GM19023 (cell line): ENCODE data around the gene RORC.
"Not testable (repeated sequence)": the region's sequence is repeated elsewhere in the genome, so short reads cannot be mapped to it uniquely, and the experiment has no call there.

ENCODE experiments used
- ATAC-seq: cut with Tn5 transposase; IDR thresholded peaks from one replicate; pipeline ENCODE4 v1.9.1; 2021; ENCODE audit warnings: mild to moderate bottlenecking, moderate library complexity; ENCODE audit not compliant: unreplicated experiment

The RORC gene

DNA sequence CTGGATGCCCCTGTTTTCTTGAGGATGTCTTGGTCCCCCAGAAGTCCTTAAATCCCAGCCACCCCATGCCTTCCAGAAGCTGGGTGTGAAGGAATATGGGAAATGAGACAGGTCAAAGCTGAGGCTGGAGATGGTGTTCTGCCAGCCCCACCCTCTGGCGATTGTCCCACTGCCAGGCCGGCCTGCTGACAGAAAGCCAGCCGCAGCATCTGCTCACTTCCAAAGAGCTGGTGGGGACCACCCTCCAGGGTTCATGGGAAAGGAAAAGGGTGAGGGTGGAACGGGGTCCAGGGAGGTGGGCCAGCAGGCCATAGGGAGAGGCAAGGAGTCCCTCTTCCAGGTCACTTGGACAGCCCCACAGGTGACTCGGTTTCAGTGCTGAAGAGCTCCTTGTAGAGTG, 24.5 kb downstream of the RORC start:
- no peak for ATAC-seq

DNA sequence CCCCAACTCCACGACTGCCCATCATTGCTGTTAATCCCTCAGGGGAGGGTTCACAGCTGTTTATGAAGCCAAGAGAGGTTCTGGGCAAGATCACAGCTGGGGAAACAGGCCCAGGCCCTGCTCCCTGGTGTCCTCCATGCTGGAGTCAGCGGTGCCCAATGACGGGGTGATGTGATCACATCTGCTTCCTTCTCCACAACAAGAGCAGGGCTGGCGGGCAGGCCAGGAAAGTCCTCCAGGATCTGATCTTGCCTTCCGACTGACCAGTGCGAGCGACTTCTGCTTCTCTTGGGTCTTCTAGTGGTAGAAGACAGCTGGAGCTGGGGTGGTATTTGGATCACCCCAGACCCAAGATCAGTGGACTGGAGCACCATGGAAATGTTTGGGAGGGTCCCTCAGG, 25.4 kb downstream of the RORC start:
- no peak for ATAC-seq

DNA sequence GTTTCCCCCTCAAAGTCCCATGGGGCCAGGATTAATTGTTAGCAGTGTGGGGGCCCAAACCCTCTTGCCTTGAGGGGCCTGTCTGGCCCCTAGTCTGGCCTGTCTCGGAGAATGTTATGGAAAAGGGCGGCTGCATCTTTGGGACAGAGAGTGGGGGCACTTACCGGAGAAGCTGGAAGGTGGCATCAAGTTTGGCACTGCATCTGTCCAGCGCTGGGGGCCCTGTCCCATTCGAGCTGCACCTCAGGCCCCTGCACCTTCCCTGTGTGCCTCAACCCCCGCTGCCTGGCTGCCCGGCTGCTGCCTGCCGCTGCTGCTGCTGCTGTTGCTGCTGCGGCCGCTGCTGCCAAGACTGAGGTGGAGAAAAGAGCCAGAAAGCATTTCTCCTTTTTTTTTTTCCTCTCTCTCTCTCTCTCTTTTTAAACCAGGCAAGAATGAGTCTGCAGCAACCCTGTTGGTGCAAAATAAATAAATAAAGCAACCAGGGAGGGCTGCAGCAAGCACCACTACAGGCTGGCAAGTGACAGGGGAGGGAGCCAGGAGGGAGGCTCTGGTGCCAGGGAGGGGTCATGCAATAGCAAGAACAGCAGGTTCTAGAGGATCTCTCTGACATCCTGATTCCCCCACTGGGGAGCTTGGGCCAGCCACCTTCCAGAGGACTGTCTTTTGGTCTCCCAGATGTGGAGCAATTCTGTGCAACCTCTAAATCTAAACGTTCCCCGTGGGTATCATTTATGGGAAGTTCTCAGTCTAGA, 26.4 kb downstream of the RORC start, which contains the start of gene LINGO4:
Gene LINGO4 (minus strand): TSS at position 354 of the 755 bp plus-strand sequence. CDS start 2,715 bp downstream, outside the sequence.
- no peak for ATAC-seq

DNA sequence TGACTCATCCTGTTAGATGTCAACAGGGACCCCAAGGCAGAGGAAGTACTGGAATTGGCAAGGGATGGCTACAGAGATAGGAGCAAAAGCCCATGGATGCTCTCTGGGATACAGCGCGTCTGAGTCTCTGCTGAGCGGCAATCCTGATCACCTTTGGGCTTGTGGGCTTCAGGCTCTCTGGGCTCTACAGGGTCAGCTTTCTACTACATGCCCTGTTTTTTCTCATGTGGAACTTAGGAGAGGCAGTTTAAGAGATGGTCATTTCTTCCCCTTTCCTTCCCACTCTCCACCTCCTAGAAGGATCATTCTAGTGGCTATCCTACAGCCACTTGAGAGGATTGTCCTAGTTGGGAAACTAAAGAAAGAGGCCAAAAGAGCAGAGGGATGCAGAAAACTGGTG, 27.7 kb downstream of the RORC start:
- no peak for ATAC-seq

DNA sequence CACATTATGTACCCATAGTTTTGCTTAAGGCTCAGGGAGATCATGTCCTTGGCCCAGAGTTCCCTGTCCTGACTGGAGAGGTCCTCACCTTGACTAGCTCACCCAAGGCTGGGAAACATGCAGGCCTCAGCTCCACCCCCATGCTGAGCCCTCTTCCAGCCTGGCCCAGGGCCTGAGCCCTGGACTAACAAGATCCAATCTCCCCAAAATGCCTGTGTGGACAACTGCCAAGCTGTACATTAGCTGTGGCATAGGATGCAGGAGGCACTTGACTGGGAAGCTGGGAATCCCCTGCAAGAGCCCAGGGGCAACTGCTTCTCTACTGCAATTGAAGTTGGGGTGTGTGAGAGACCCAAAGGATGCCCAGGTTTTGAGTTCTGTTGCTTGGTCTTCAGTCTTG, 28.4 kb downstream of the RORC start:
- no peak for ATAC-seq

DNA sequence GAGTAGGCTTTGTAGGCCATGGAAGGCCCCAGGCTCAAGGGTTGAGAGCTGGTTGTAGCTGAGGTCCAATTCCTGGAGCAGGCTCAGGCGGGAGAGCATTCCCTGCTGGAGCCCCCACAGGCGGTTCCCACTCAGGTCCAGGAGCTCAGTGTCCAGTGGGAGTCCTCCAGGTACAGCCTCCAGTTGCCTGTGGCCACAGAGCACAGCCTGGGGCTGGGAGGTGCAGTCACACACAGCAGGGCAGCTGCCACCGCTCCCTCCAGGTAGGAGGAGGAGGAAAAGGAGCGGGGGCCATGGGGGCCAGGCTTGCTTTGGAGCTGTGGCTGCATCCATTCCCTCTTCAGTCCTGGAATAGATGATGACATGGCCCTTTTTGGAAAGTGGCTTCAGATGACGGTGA, 29.2 kb downstream of the RORC start:
- ATAC-seq = no peak

DNA sequence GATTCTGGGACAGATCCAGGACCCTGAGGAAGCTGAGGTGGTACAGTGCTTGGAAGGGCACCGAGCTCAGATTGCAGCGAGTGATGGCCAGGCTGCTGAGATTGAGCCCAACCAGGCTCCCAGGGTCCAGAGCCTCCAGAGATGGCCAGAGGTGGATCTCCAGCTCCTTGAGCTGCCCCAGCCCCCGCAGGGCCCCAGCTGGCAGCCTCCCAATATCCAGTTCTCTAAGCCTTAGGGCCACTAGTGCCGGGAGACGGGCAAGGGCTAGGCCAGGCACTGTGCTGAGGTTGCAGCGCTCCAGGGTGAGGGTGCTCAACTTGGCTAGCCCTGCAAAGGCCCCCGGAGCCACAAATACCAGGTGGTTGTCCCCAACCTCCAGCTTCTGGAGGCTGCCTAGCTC, 29.8 kb downstream of the RORC start:
- ATAC-seq = no peak

DNA sequence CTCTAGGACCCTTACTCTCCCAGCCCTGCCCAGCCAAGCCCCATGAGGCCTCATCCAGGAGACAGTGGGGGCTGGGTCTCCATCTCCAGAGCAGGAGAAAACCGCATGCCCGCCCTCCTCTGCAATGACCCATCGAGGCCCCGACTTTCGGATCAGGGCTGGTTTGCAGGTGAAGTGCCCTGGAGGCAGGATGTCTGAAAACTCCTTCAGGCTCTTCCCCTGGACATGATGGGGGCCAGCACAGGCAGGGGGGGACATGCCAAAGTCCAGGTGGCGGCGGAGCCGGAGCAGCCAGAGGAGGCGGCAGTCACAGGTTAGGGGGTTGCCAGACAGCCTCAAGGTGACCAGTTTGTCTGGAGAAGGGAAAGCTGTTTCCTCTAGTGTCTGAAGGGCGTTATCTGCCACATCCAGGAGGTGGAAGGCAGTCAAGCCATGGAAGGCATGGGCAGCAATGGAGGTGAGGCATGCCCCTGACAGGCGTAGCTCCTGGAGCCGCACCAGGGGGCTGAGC, 30.2 kb downstream of the RORC start:
- ATAC-seq = no peak

DNA sequence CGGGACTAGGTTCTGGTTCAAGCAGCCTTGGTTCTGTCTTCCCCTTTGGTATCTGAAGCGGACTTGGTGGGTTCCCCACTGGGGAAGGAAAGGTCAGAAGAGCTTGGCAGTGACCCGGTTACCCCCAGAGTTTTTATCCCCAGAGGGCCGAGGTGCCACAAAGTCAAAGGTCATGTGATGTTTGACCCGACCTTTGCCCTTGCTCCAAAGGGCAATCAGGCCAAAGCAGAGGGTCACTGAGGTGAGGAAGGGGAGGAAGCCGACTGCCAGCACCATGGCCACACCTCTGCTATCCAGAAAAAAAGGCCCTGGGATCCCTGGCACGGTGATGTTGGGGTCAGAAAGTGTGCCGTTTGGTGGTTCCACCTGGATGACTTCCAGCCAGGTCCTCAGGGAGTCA, 30.8 kb downstream of the RORC start:
- no peak for ATAC-seq

DNA sequence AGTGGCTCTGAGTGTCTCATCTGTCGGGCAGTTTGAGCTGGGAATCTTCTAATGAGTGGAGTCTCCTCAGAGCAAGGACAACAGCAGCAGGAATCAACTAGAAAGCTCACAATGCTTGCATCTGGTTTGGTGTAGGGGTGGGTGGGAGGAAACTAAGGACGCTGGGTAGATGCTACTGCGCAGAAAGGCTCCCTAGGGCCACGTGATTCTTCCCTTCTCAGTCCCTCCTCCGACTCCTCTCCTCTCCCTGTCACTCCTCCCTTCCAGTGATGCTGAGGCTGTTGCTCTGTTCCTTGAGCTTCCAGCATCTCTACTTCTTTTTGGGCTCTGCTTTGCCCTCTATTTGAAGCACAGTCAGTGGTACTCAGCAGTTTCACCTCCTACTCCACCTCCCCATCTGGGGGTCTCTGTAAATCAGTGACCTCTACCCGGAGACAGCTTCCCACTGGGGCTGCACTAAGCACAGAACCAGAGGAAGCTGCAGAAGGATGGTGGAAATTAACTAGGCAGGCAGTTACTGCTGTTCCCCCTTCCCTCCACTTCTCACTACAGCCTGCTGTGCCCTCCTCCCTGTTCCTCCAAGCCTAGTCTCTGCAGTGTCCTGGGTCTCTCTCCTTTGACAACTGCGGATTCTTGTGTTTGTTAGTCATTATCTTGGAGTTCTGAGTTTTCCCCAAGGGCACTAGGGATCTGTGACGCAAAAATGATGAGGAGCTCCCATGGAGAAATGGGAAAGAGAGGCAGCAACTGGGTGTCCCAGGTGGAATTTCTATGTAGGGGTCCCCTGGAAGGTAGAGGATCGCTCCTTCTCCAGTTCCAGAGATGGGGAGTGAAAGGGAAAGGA, 32.2 kb downstream of the RORC start:
- no peak for ATAC-seq

DNA sequence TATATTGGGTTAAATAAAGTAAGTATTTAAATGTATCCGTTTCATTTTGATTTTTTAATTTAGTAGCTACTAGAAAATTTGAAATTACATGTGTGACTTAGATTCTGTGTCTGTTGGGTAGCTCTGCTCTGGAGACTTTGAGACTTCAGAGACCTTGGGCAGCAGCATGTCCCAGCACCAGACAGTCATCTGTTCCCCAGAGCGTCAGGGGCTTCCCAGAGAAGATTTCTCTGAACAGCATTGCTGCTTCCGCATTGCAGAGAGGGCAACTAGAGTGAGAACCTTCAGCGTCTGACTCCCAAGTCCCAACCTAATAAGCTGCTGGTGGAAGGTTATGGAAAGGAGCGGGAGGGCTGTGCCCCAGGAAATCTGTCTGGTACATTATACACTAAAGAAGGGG, 33.0 kb downstream of the RORC start:
- ATAC-seq = no peak

DNA sequence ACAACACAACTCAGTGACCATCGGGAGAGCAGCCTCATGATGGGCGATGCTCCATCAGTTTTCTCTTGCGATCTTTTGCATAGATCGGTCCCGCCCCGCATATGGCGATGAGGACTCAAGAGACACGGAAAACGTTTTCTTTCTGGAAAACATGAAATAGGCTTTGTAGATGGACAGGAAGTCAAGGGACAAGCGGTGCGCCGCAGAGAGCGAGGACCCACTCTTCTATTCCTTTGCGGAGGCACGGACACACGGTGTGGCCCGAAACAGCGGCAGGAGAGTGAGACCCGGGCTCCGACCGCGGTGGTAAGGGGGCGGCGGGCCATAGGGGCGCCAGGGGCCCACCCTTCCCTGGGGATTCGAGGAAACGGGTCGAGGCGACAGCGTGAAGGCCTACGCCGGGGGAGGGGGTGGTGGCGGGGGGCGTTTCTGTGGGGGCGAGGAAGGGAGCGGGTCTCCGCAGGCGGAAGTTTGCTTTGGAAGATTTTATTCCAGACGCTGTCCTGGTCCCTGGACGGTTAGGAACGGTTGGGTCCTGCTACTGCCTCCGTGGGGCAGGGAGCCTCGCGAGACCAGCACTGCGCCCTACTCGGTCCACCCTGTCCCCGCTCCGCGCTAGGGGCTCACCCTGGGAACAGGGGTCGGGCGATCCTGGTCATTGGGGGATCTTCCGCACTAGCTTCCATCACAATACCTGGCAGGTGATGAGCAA, 40.5 kb downstream of the RORC start:
- ATAC-seq = no peak

DNA sequence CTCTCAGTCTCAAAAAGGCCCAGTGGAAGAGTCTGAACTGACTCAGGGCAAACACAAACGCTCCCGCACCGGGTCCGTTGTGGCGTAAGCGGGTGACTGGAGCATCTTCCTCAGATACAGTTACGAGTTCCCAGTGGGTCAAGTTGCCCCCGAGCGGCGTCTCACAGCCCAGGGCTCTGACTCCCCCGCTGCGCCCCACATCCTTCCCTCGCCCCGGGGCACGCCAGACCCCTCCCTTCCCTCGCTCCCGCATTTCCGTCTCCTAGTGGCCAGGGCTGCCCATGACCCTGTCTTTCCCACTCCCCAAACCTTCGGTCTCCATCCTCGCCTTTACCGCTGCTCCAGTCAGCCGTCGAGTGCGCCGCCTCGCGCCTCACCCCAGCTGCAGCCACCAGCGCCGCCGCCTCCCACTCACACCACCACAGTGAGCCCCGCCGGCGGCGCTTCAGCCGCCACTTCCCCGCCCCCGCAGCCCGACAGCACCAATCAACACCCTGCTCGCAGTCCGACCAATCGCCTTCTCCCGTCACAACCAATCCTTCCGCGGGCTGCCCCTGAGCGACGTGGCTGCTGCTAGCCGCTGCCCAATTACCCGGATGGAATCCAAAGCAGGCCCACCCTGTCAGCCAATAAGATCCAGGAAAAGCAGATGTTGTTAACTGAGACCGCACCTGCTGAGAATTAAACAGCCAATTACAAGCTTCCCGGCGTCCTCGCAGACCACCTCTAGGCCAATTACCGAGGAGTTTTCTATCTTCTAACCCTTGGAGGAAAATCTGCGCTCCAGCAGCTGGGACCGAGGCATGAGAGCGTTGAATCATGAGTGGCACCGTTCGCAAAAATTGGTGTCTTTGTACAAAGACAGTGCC, 41.3 kb downstream of the RORC start, which contains the start of gene TDRKH:
Gene TDRKH (minus strand): TSS at position 430 of the 869 bp plus-strand sequence. CDS start 7,478 bp downstream, outside the sequence.
- ATAC-seq = peak; percentile 98

DNA sequence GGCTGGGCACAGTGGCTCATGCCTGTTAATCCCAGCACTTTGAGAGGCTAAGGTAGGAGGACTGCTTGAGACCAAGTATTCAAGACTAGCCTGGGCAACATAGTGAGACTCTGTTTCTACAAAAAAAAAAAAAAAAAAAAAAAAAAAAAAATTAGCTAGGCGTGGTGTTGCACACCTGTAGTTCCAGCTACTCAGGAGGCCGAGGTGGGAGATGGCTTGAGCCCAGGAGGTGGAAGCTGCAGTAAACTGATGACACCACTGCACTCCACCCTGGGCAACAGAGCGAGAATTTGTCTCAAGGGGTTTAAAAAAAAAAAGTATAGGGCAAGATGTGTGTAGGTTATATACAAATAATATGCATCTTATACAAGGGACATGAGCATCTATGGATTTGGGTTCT, 43.9 kb downstream of the RORC start:
- ATAC-seq = no peak

DNA sequence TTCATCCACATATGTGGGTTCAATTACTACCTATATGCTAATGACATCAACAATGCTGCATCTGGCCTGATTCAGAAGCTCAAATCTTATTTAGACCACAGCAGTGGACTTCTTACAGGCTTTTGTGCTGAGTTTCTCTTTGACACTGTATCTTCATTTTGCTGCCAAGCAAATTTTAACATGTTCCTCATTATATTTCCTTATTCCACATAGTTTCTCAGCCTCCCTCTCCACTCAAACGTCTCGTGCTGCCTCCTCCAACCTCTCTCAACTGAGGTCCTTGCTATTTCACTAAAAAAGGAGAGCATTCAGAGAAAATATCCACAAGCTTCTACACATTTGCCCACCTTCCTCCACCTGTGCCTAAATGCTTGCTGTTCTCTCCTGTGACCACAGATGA, 47.8 kb downstream of the RORC start:
- ATAC-seq = no peak

DNA sequence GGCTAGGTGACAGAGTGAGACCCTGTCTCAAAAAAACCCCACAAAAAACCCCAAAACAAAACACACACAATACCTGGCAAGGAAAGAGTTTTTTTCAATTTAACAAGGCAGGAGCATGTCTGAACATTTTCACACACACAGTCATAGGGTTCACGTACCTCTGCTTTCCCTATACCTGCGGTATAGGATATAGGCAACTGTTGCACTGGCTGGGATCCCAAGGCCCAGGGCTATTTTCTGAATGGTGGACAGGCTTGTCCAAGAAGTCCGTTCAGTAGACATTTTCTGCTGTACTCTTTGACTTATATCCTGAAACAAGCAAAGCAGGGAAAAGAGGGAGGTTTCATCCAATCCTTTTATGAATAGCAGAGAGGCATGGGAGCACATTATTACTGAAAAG, 48.9 kb downstream of the RORC start:
- ATAC-seq = no peak

DNA sequence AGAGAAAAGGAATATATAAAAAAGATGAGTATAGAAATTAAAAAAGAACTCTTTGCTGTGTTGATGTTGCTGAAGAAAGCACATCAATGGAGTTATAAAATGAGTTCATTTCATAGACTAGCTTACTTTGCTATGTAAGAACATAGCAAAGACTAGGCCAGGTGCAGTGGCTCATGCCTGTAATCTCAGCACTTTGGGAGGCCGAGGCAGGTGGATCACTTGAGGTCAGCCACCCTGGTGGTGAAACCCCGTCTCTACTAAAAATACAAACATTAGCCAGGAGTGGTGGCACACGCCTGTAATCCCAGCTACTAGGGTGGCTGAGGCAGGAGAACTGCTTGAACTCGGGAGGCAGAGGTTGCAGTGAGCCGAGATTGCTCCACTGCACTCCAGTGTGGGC, 49.6 kb downstream of the RORC start:
- ATAC-seq = not testable (repeated sequence)

DNA sequence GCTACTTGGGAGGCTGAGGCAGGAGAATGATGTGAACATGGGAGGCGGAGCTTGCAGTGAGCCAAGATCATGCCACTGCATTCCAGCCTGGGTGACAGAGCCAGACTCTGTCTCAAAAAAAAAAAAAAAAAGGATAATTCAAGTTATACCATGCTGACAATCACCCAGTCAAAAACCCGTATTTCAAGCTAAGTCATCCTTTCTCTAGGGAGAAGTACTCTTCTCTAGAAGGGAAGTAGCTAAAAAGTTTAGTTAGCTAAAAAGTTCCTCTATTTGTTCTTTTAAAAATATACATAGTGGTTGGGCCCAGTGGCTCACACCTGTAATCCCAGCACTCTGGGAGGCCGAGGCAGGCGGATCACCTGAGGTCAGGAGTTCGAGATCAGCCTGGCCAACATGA, 50.9 kb downstream of the RORC start:
- ATAC-seq = not testable (repeated sequence)

DNA sequence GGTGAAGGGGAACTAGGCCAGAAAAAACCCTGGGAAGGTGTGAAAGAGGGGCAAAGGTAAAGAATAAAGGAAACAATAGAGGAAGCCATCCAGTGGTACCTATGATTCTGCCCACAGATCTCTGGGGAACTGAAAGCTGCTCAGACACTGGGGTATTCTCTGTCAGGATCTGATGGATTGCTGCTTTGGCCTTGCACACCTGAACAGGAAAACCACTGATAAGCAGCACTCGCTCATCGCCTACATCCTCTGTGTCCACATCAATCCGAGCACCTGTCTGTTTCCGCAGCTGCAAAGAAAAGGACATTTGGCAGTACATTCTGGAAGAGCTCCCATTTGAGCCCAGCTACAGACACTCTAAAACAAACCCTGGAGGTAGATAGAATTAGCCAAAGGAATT, 51.8 kb downstream of the RORC start:
- no peak for ATAC-seq

DNA sequence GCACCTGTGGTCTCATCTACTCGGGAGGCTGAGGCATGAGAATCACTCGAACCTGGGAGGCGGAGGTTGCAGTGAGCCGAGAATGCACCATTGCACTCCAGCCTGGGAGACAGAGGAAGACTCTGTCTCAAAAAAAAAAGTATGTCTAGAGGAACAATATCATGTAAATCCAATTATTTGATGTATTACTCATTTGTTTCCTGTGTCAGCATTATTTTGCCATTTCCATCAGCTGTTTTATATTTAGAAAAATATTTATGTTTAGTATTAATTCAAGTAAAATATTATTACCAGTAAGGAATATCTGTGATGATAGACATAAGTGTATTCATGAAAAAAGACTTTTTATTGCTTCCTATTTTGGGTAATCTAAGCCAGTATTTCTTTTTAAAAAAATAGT, 54.3 kb downstream of the RORC start:
- no peak for ATAC-seq
